HG02571 (cell line): Measurements from ENCODE around the gene PXDN.

Experiments used
- ATAC-seq: cut with Tn5 transposase; IDR thresholded peaks from one replicate; pipeline ENCODE4 v1.9.1; 2021; ENCODE audit warnings: mild to moderate bottlenecking, moderate library complexity; ENCODE audit not compliant: unreplicated experiment

The PXDN gene

DNA sequence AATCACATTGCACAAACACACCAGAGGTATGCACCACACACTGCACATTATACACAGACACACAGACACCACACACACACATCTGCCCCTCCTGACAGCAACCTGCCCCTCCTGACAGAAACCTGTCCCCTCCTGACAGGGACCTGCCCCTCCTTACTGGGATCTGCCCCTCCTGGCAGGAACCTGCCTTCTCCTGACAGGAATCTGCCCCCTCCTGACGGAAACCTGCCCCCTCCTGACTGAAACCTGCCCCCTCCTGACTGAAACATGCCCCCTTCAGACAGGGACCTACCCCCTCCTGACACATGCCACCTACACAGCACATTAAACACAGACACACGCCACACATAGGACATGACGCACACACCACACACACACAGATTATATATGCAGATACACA is 88.9 kb downstream of the PXDN start:
- no peak for ATAC-seq

GRCh38 chr2:1654696-1655374 is 89.5 kb downstream of the PXDN start:
- ATAC-seq = no peak

DNA sequence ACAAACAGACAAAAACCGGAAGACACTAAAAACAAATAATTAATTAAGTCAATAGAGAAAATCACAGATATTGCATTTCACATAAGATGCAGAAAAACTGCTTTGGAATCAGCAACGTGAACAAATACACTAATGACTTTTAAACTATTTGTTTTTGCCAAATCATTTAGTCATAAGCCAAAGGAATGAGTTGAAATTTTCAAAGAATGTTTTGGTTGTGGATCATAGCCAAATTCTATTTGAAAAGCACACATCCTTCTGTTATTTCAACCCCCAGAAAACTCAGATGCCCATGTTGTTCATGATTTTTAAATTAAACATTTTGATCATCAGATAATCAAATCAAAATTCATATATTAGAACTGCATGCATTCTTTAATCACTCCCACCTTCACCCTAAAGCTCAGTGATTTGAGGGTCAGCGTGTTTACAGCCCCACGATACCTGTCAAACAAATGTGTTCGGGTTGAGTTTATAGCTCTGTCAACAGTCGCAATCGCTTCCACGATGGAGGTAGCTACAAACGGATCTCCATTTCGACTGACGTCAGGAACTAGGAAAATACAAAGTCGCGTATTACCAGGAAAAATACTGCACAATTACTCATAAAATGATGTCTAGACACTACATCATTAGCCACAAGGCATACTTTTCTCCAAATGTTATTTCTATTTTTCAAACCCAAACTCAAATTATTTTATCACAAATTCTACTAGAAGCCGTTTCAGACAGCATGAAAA is 90.2 kb downstream of the PXDN start:
- ATAC-seq = no peak

DNA sequence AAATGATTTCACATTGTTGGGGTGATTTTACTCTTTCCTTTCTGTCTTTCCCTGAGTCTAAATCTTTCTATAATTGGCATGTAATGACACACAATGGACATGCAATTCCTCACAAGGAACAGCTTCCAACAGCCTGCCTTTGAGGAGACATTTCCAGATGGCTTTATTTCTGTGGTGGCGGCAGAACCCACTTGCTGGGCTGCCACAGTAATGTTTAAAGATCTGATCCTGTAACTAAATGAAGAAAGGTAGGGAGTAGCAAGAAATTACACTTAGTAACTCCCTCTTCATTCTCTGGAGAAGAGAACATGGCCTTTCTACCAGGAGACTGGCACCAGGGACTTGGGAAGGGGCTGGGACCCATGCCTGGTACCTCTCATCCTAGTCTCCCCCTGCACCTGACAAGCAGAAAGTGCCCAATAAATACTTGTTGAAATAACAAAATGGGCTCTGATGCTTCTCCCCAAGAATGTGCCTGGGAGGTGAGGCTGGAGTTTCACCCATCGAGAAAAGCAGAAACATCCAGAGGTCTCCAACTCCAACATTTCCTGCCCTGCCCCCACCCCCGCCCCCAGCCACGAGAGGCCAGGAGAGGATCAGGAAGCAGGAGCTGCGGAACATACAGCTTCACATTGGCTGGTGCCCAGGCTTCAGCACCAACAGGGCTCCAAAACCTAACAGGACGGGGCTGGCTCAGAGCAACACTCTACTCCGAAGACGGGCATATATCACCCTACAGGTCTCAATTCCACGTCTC is 92.1 kb downstream of the PXDN start:
- ATAC-seq = no peak

DNA sequence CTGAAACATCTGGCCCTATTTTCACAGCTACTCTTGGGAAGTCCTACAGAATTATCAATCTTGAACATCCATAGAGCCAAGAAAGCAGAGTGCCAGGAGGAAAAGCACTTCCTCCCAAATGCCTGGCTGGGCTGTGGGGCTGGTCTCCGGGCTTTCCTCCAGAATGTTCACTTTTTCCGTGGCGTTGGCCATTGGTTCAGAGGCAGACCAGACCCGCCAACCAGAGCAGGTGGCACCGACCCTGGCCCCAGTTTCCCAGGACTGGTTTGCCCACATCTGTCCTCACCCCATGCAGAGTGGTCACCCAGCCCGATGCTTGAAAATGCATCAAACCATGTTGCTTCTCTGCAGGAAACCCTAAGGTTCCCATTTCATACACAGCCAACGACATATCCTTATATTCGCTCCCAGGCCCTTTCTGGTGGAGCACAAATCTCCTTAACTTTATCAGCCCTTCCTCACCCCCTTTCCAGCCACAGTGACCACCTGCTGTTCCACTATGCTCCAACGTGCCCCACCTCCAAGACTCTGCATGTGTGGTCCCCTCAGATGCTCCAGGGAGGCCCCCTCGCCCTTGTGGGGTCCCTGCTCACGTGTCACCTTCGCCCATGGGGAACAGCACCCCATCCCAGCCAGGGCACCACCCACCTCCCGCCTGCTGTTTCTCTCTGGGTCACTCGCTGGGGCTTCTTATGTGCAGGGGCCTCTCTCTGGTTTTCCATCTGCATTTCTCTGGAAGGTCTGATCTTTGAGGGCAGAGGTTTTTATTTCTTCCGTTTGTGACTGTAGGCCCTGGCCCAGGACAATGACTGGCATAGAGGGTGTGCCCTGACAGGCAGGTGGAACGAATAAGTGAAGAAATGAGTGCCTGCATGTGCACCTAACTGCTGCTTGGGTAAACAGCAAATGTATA is 92.9 kb downstream of the PXDN start:
- no peak for ATAC-seq

DNA sequence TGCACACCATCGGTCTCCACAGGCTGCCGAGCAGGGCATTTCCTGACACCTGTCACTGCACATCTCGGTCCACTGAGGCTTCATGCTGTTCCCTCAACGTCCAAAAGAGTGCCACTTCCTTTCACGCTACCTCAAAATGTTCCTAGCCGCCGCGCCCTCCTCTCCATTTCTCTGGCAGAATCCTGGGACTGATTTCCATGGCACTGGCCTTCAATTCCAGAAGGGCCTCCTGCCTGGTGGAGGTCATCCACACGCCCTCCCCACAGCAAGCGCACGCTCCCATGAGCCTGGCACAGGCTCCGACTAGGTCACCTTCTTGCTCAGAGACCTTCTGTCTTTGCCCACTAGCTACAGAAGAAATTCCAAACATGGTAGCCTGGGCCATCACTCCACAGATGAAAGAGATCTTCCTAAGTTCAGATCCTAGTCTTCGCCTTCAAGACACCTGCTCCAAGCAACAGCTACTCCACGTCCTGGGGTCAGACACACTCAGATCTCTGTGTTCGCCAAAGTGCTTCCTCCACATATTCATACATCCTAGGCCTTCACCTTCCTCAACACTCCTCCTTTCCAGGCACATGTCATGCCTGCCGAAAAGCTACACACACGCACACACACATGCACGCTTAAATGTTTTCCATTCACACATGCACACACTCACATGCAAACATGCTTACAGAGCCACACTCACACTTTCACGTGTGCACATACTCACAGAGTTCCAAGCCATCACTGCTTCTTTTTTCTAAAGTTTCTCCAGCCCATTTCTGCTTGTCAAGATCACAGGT is 94.0 kb downstream of the PXDN start:
- ATAC-seq = no peak

GRCh38 chr2:1649103-1650084 is 94.9 kb downstream of the PXDN start:
- ATAC-seq = no peak

GRCh38 chr2:1648241-1649102 is 95.8 kb downstream of the PXDN start:
- ATAC-seq = no peak

DNA sequence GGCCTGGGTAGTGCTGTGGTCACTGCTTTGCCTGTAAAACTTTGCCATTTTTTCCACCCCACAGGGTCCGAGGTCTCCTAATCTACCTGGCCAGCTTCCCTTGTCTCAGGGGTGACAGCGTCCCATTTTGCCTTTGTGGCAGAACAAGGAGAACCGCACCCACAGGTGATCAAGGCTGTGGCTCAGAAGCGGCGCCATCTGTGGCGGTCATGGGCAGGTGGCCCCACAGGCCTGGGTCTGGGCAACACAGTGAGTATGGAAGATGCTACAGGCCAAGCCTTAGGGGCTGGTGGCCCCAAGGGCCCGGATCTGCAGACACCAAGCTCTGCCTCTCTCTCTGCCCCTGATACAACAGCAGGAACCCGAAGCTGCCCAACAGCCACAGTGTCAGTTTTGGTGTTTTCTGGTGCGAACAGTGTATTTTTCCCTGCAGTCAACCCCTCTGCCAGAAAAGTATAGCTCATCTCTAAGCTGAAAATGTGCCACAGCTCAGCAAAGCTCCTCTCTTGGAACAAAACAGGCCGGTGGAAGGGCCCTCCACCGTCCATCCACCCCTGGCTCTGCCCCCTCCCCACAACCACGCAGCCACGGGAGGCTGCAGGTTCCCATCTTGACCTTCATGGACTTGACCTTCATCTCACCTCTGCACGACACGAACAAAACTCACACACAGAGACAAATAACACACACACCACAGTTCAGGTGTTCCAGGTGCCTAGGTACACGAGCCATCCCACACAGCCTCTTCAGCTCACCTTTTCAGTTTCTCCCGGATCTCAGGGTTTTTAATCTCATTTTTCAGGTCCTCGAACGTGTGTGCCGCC is 96.7 kb downstream of the PXDN start:
- ATAC-seq = no peak

DNA sequence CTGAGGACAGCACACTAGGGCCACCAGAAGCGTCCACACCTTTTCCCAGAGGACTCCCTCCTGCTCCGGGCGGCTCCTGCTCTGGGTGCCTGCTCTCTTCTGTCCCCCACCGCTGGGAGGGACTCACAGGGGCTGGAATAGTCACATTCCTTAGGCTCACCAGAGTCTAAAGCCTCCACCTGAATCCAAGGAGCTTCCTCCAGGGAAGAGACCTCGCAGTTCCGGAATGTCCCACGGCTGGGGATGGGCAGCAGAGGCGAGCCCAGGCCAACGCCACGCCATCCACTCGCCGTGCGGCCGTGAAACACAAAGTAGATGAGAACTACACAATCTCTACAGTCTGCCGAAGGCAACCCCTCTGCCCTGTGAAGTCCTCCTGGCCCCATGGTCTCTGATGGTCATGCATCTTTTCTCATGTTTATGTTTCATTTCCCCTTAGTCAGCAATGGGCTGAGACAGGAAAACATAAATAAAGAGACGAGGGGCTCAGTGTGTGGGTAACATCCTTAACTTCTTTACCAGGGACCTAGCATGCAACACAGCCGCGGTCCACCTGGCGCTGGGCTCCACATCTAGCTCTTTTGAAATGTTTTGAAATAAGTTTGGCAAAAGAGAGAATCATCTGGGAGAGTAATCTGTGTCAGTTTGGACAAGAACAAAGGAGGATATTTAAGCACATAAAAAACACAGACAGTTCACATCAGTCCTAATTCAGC is 98.4 kb downstream of the PXDN start:
- no peak for ATAC-seq

DNA sequence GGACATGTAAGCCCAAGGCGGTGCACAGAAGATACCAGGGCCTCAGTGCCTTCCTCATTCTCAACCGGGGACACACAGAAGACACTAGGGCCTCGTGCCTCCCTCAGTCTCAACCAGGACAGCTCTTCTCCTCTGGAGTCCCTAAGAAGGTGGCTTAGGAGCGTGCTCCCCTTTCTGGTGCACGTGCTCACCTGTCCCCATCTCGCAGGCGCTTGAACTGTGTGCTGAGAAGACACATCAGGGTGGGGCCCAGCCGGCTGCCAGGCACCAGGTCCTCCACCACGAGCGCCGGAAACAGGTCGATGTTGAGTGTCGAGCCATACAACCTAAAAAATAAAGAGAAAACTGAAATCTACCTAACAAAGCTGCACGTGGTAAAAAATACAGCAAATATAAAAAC is 99.9 kb downstream of the PXDN start:
- ATAC-seq = no peak

GRCh38 chr2:1642993-1643619 is 101.2 kb downstream of the PXDN start:
- ATAC-seq = no peak

DNA sequence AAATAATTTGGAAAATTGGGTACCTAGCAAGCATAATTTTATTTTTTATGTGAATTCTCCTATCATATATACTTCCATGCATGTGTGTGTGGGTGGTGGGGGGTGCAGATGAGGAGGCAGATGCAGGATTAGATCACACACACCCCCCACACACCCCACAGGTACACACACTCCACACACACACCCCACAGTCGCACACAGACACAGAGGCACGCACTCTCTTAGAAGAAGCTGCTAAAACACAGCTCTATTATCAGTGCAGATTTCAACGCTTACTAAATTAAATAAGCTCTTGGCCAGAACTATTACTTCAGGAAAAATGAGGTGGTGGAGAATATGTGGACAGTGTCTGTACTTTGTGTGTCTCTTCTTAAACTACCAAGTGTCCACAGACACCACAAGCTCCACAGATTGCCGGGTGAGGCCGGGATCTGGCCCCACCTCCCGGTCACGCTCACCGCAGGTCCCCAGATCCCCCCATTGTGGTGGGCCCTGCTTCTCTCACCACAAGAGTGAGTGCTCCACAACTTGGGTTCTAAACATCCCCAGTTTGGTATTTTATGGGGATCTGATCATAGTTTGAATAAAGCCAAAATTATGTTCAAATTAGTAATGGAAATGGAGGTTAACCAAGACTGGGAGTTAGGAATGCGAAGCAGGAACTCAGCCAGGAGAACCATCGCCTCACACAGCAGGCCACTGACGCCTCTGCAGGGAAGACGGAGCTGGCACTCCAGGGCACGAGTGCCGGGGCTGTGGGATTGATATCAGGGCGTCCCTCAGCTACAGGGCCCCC is 102.1 kb downstream of the PXDN start:
- no peak for ATAC-seq

- ATAC-seq = no peak
These were observed 102.8 kb downstream of the PXDN start for GRCh38 chr2:1641523-1641922.
